Measurements from ENCODE around the gene IL16. TPM values are rescaled to one million over a fixed set of nuclear protein-coding genes. Genes with fewer than 3 reads are reported as not detected.

Gene IL16
- total RNA-seq, 1 donor from 2014 or later: 8.5 TPM

- no peak for TF ChIP-seq CTCF (IDR thresholded peaks at IDR 0.05)
- no peak for DNase-seq (ENCODE audit: low spot score in 2 of 2)
- H3K4me3 ChIP-seq: no peak overlapping the region
- H3K4me1 ChIP-seq: peaks cover 0 to 5% of the 10 kb centered on the region in 2 donors
- H3K36me3 ChIP-seq: no peaks in the 10 kb centered on the region
- H3K9me3 ChIP-seq: no peaks in the 10 kb centered on the region
- no peaks in the 10 kb centered on the region for H3K27me3 ChIP-seq
- no peak overlapping the region for H3K27ac ChIP-seq
- intact Hi-C loops (cut with DNase I): loop anchor here (5.0 to 10.0 kb wide), 2 partner anchors 164 to 282 kb away; partner anchors contain the start of gene MESD
Observed at GRCh38 chr15:81268881-81269601, 72.4 kb downstream of the IL16 start.

GRCh38 chr15:81270188-81270587 is 73.5 kb downstream of the IL16 start:
- no peak overlapping the region for H3K27ac ChIP-seq
- no peak overlapping the region for H3K4me3 ChIP-seq
- no peaks in the 10 kb centered on the region for H3K36me3 ChIP-seq
- peaks cover 0 to 7% of the 10 kb centered on the region in 2 donors for H3K4me1 ChIP-seq
- H3K9me3 ChIP-seq: no peaks in the 10 kb centered on the region
- intact Hi-C loops (cut with DNase I): no loop called here
- no peaks in the 10 kb centered on the region for H3K27me3 ChIP-seq
- TF ChIP-seq CTCF (IDR thresholded peaks at IDR 0.05): no peak
- no peak for DNase-seq (ENCODE audit: low spot score in 2 of 2)

- Histone ChIP-seq H3K27me3 (no peaks in the 10 kb centered on the region), H3K27ac (no peak overlapping the region), H3K4me1 (peaks cover 0 to 10% of the 10 kb centered on the region in 2 donors), H3K4me3 (no peak overlapping the region), H3K36me3 (no peaks in the 10 kb centered on the region), H3K9me3 (no peaks in the 10 kb centered on the region)
- intact Hi-C loops (cut with DNase I): no loop called here
- DNase-seq (ENCODE audit: low spot score in 2 of 2): no peak
- no peak for TF ChIP-seq CTCF (IDR thresholded peaks at IDR 0.05)
Observed at GRCh38 chr15:81270781-81271491, 74.3 kb downstream of the IL16 start.

- H3K27ac ChIP-seq: no peak overlapping the region
- DNase-seq (ENCODE audit: low spot score in 2 of 2): no peak
- H3K27me3 ChIP-seq: no peaks in the 10 kb centered on the region
- no peak overlapping the region for H3K4me3 ChIP-seq
- TF ChIP-seq CTCF (IDR thresholded peaks at IDR 0.05): no peak
- intact Hi-C loops (cut with DNase I): no loop called here
- no peaks in the 10 kb centered on the region for H3K36me3 ChIP-seq
- H3K4me1 ChIP-seq: peaks cover 0 to 8% of the 10 kb centered on the region in 2 donors
- H3K9me3 ChIP-seq: peaks cover 1 to 2% of the 10 kb centered on the region in 2 donors
Observed at GRCh38 chr15:81271761-81272644, 75.3 kb downstream of the IL16 start.

GRCh38 chr15:81273200-81273599 is 76.5 kb downstream of the IL16 start:
- no peaks in the 10 kb centered on the region for H3K27me3 ChIP-seq
- no peak for DNase-seq (ENCODE audit: low spot score in 2 of 2)
- H3K36me3 ChIP-seq: no peaks in the 10 kb centered on the region
- no peak for TF ChIP-seq CTCF (IDR thresholded peaks at IDR 0.05)
- peaks cover 4 to 7% of the 10 kb centered on the region in 2 donors for H3K9me3 ChIP-seq
- no peak overlapping the region for H3K4me3 ChIP-seq
- intact Hi-C loops (cut with DNase I): no loop called here
- H3K4me1 ChIP-seq: peaks cover 0 to 8% of the 10 kb centered on the region in 2 donors
- no peak overlapping the region for H3K27ac ChIP-seq
